MM.1S (cell line): ENCODE data around the gene AICDA.

Source experiments
- EZH2 ChIP-seq: fragments of 300-600 bp; sonication (generic); optimal IDR thresholded peaks from 2 replicates; pipeline ENCODE3; 2017; ENCODE audit warnings: low read depth, mild to moderate bottlenecking, antibody characterized with exemption, low read length, mixed read lengths
- EZH2phosphoT487 ChIP-seq: fragments of 300-600 bp; sonication (generic); IDR thresholded peaks from 2 replicates; pipeline ENCODE4 v1.6.1; 2018; ENCODE audit warnings: antibody characterized with exemption, low read length
- TF ChIP-seq, protein P1 (sequence below): fragments of 300-600 bp; sonication (generic); IDR thresholded peaks from 2 replicates; pipeline ENCODE4 v1.5.1; 2016; ENCODE audit warnings: antibody characterized with exemption, low read length, mixed read lengths

- TF ChIP-seq, protein P1, sequence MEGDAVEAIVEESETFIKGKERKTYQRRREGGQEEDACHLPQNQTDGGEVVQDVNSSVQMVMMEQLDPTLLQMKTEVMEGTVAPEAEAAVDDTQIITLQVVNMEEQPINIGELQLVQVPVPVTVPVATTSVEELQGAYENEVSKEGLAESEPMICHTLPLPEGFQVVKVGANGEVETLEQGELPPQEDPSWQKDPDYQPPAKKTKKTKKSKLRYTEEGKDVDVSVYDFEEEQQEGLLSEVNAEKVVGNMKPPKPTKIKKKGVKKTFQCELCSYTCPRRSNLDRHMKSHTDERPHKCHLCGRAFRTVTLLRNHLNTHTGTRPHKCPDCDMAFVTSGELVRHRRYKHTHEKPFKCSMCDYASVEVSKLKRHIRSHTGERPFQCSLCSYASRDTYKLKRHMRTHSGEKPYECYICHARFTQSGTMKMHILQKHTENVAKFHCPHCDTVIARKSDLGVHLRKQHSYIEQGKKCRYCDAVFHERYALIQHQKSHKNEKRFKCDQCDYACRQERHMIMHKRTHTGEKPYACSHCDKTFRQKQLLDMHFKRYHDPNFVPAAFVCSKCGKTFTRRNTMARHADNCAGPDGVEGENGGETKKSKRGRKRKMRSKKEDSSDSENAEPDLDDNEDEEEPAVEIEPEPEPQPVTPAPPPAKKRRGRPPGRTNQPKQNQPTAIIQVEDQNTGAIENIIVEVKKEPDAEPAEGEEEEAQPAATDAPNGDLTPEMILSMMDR, result no peak
- TF ChIP-seq EZH2, result no peak
- no peak for TF ChIP-seq EZH2phosphoT487
Observed at GRCh38 chr12:8590842-8591545, 21.7 kb downstream of the AICDA start.
